Kasumi-1 (cell line): ENCODE data around the gene CRAT.

Experiments used
- DNase-seq, 2 experiments: peaks; one replicate each; lab custom pipeline; 2025; lab: John Stamatoyannopoulos, UW

CRAT gene

DNA sequence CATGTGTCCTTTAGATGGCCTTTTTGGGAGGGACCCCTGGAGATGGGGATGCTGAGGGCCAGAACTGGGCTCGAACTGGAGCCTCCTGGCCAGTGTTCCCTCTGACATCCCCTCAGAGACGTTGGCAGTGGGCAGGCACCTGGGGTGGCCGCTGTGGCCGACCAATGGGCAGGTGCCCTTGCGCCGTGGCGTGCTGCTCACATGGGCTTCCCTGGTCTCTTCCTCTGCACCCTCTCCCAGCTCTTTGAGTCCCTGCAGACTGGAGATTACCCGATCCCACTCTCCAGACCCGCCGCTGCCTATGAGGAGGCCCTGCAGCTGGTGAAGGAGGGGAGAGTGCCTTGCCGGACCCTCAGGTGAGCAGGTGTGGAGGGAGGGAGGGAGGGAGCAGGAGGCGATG lies 49.6 kb downstream of the CRAT start:
- DNase-seq = no peak

DNA sequence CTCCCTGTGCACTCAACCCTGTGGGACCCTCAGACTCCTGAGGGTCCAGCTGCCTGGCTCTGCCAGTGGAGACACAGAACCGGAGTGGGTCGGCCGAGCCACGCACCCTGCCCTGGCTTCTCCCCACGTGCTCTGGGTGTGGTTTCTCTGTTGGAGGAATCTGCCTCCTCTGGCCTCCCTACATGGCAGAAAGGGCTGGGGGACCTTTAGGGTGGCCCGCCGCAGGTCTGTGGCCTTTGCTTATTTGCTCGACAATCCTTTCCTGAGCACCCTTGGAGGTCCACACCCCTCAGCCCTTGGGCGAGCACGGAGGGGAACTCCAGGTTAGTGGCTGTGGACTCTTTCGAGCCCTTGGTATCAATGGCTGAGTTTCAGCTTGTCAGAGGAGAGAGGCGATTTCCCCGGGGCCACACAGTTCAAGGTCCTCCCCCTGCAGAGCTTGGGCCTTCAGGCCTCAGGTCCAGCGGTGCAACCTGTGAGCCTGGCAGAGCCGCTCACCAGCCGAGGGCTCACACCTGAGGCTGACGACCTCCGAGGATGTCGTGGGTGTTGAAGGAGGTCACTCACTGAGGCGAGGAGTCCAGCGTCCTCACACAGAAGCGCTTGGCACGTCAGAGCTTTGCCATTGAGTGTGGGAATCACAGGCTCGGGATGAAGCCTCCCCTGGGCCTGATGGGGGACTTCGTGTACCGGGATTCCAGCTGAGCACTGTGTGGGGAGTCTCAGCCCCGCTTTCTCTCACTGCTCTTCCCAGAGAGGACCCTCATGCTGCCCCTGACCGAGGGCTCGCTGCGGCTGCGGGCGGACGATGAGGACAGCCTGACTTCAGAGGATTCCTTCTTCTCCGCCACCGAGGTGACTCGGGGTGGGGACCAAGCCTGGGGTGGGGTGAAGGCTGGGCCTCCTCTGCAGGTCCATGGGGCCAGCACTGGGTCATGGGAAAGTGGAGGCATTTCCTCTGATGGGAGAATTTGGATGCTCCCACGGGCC lies 50.5 kb downstream of the CRAT start:
- no peak for DNase-seq

GRCh38 chr9:129058965-129059795 lies 51.4 kb downstream of the CRAT start:
- no peak for DNase-seq

GRCh38 chr9:129054163-129054851 lies 56.3 kb downstream of the CRAT start:
- DNase-seq = no peak

- no peak for DNase-seq
These were observed 57.6 kb downstream of the CRAT start for GRCh38 chr9:129053020-129053419.

DNA sequence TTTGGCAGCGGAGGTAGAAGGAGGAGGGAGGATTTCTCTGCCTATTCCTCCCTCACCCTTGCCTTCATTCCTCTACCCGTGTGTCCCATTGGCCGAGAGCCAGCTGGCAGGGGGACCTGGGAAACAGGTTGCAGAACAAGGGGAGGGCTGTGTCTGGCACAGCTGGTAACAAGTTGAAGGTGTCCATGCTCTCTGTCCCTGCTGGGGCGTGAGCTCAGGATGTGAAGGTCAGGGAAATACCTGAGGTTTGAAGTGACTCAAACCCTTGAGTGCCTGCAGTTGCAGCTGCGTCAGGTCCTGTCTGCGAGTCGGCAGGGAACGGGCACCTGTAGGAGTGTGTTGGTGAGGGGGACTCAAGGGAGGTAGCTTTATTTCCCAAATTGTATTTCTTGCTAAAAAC lies 58.0 kb downstream of the CRAT start:
- no peak for DNase-seq
